ENCODE data around the gene RHBDF1.
A peak's percentile ranks its signal among the peaks of the same experiment; 100 is the strongest.

Gene RHBDF1

GRCh38 chr16:83781-84615 lies 11.6 kb upstream of the RHBDF1 start:
- TF ChIP-seq ZFX (IDR thresholded peaks at IDR 0.05), result no peak
- TF ChIP-seq CTCF (conservative IDR thresholded peaks at IDR 0.05), result no peak
- no peak overlapping the region for H3K27ac ChIP-seq

GRCh38 chr16:83060-83603 lies 10.7 kb upstream of the RHBDF1 start:
- H3K27ac ChIP-seq, result no peak overlapping the region
- no peak for TF ChIP-seq ZFX (IDR thresholded peaks at IDR 0.05)
- no peak for TF ChIP-seq CTCF (conservative IDR thresholded peaks at IDR 0.05)

DNA sequence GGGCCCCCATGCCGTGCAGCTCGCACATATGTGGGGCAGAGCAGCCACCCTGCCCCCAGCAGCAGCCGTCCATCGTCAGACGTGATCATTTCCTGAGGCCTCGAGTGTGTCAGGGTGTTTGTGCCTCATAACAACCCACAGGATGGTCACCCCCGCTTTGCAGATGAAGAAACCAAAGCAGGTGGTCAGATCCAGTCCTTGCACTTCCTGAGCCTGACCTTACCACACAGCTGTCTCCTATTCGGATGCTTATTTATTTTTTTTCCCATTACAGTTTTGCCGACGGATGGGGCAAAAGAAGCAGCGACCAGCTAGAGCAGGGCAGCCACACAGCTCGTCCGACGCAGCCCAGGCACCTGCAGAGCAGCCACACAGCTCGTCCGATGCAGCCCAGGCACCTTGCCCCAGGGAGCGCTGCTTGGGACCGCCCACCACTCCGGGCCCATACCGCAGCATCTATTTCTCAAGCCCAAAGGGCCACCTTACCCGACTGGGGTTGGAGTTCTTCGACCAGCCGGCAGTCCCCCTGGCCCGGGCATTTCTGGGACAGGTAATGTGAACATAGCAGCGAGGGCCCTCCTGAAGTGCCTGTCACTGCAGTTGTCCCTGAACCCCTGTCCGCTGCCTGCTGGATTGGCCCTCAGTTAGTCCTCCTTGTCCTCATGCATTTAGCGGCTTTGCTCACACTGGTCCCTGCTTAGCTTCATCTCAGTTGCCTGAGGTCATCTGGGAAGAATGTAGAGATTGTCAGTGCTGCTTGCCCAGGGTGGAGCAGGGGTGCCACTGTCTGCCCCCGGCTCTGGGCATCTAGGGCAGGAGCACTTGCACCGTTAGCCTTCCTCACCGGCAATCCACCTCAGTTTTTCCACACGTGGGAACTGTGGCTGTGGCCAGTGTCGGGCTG lies 7.0 kb upstream of the RHBDF1 start:
- peak overlapping the region; percentile 85; the same call in 1 of the 2 replicates for H3K27ac ChIP-seq
- no peak for TF ChIP-seq ZFX (IDR thresholded peaks at IDR 0.05)

DNA sequence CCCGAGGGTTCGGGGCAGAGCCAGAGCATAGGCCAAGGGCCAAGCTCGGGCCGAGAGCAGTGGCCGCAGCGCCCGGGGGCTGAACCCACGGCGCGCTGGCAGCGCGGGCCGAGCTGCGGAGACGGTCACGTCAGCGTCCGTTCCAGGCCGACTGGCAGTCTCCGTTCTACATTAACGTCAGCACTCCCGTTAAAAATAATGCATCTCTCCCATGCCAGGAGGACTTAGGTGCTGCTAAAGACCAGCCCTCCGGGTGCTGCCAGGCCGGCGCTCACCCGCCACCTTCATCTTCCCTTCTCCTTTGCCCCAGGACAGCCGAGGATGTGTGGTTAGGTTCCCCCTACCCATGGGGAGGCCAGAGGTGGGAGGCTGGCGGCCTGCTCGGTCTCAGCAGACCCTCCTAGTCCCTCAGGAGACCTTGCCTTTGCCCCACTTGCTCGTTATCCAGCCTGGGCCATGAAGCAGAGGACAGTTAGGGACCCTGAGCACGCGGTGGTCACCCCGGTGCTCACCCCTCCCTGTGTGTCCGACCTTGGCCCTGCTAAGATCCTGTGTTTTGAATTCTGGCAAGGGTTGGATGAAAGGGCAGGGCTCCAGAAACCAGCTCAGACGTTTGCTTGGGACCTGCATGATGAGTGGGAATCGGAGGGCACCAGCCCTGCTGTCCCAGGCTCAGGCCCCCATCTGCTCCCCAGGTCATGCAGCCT lies 6.2 kb upstream of the RHBDF1 start:
- TF ChIP-seq ZFX (IDR thresholded peaks at IDR 0.05) (peak; percentile 59; the same call in 1 of the 2 replicates), CTCF (conservative IDR thresholded peaks at IDR 0.05) (no peak)
- peak overlapping the region; percentile 85 for H3K27ac ChIP-seq

GRCh38 chr16:77807-78443 lies 5.5 kb upstream of the RHBDF1 start, which contains the start of gene MPG:
Gene MPG, plus strand, starts transcription at chr16:78225. Its CDS starts 85 bp downstream, at chr16:78310.
- TF ChIP-seq CTCF (conservative IDR thresholded peaks at IDR 0.05) (no peak), ZFX (IDR thresholded peaks at IDR 0.05) (no peak)
- H3K27ac ChIP-seq, result peak within 1 kb of the TSS; percentile 85

DNA sequence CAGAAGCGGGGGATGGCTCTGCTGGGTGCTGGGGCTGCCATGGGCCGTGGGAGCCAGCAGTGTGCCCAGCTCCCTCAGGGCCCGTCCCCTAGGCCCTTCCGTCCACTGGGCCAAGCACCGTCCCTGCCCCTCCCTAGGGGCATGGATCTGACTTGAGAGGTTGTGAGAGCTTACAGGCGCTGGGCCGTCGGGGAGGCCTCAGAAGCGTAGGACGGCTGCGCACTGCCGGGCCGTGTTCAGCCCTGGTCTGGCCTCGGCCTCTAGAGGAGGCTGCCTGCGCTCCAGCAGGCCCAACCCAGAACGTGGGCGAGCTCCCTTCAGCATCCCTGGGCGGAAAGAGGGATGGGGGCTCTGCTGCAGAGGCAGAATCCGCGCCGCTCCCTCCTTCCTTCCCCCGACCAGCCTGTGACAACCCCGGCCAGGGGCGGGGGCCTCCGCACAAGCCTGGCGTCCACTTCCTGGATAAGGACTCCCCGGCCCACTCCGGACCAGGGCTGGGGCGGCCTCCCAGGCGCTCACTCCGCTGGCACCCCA lies 4.9 kb upstream of the RHBDF1 start:
- no peak for TF ChIP-seq ZFX (IDR thresholded peaks at IDR 0.05)
- no peak for TF ChIP-seq CTCF (conservative IDR thresholded peaks at IDR 0.05)
- H3K27ac ChIP-seq, result peak overlapping the region; percentile 85
